HEK293 (cell line): ENCODE results near the gene ZC3H10.

ENCODE experiments used
- KLF16 ChIP-seq: fragments of 450-650 bp; formaldehyde crosslinking; IDR thresholded peaks from 2 replicates; pipeline ENCODE4 v1.5.1; 2017; ENCODE audit warnings: missing biosample characterization, missing genetic modification characterization
- KLF7 ChIP-seq: fragments of 450-650 bp; formaldehyde crosslinking; IDR thresholded peaks from 2 replicates; pipeline ENCODE4 v1.5.1; 2016; ENCODE audit warnings: missing biosample characterization, missing genetic modification characterization, borderline replicate concordance
- MEIS1 ChIP-seq: sonication (generic); formaldehyde crosslinking; IDR thresholded peaks from 2 replicates; pipeline ENCODE4 v1.8.1; 2022; ENCODE audit warnings: missing genetic modification reagents, mild to moderate bottlenecking, borderline replicate concordance
- MYNN ChIP-seq: fragments of 450-650 bp; formaldehyde crosslinking; IDR thresholded peaks from 2 replicates; pipeline ENCODE4 v1.5.1; 2016; ENCODE audit warnings: missing biosample characterization, missing genetic modification characterization, borderline replicate concordance
- SCRT1 ChIP-seq: fragments of 450-650 bp; formaldehyde crosslinking; IDR thresholded peaks from 2 replicates; pipeline ENCODE4 v1.5.1; 2016; ENCODE audit warnings: missing biosample characterization, missing genetic modification characterization, borderline replicate concordance
- SP7 ChIP-seq: fragments of 450-650 bp; formaldehyde crosslinking; IDR thresholded peaks from 2 replicates; pipeline ENCODE4 v1.5.1; 2016; ENCODE audit warnings: missing biosample characterization, missing genetic modification characterization
- ZBTB20 ChIP-seq: fragments of 450-650 bp; formaldehyde crosslinking; IDR thresholded peaks from 2 replicates; pipeline ENCODE4 v1.5.1; 2016; ENCODE audit warnings: missing biosample characterization, missing genetic modification characterization
- ZBTB8A ChIP-seq: fragments of 450-650 bp; formaldehyde crosslinking; IDR thresholded peaks from 2 replicates; pipeline ENCODE4 v1.5.1; 2016; ENCODE audit warnings: missing biosample characterization, missing genetic modification characterization
- ZFP3 ChIP-seq: fragments of 450-650 bp; formaldehyde crosslinking; IDR thresholded peaks from 2 replicates; pipeline ENCODE4 v1.5.1; 2016; ENCODE audit warnings: low read depth, missing biosample characterization, missing genetic modification characterization
- ZFP41 ChIP-seq: fragments of 450-650 bp; formaldehyde crosslinking; IDR thresholded peaks from 2 replicates; pipeline ENCODE4 v1.5.1; 2016; ENCODE audit warnings: missing biosample characterization, missing genetic modification characterization, borderline replicate concordance
- ZNF157 ChIP-seq: fragments of 450-650 bp; formaldehyde crosslinking; IDR thresholded peaks from 2 replicates; pipeline ENCODE4 v1.5.1; 2016; ENCODE audit warnings: missing biosample characterization, missing genetic modification characterization
- ZNF354C ChIP-seq: fragments of 450-650 bp; formaldehyde crosslinking; IDR thresholded peaks from 2 replicates; pipeline ENCODE4 v1.5.1; 2016; ENCODE audit warnings: missing biosample characterization, missing genetic modification characterization, low read depth, borderline replicate concordance
- ZNF366 ChIP-seq: fragments of 450-650 bp; formaldehyde crosslinking; conservative IDR thresholded peaks from 2 replicates; pipeline ENCODE4 v1.5.1; 2016; ENCODE audit warnings: missing biosample characterization, missing genetic modification characterization
- ZNF37A ChIP-seq: fragments of 450-650 bp; IDR thresholded peaks from 2 replicates; pipeline ENCODE4 v1.5.1; 2018; ENCODE audit warnings: missing biosample characterization, missing genetic modification characterization
- ZNF391 ChIP-seq: fragments of 450-650 bp; formaldehyde crosslinking; IDR thresholded peaks from 2 replicates; pipeline ENCODE4 v1.5.1; 2016; ENCODE audit warnings: low read depth, missing biosample characterization, missing genetic modification characterization, borderline replicate concordance
- ZNF394 ChIP-seq: fragments of 450-650 bp; formaldehyde crosslinking; IDR thresholded peaks from 2 replicates; pipeline ENCODE4 v1.5.1; 2016; ENCODE audit warnings: missing biosample characterization, missing genetic modification characterization, mild to moderate bottlenecking, moderate library complexity, borderline replicate concordance
- ZNF416 ChIP-seq: fragments of 450-650 bp; formaldehyde crosslinking; IDR thresholded peaks from 2 replicates; pipeline ENCODE4 v1.5.1; 2016; ENCODE audit warnings: missing biosample characterization, missing genetic modification characterization
- ZNF558 ChIP-seq: fragments of 450-650 bp; formaldehyde crosslinking; IDR thresholded peaks from 2 replicates; pipeline ENCODE4 v1.5.1; 2016; ENCODE audit warnings: missing biosample characterization, missing genetic modification characterization
- ZNF747 ChIP-seq: fragments of 450-650 bp; formaldehyde crosslinking; IDR thresholded peaks from 2 replicates; pipeline ENCODE4 v1.5.1; 2016; ENCODE audit warnings: missing biosample characterization, missing genetic modification characterization
- TF ChIP-seq, protein P1 (sequence below): fragments of 450-650 bp; formaldehyde crosslinking; IDR thresholded peaks from 2 replicates; pipeline ENCODE4 v1.5.1; 2017; ENCODE audit warnings: missing biosample characterization, missing genetic modification characterization
- TF ChIP-seq, protein P2 (sequence below): fragments of 450-650 bp; formaldehyde crosslinking; conservative IDR thresholded peaks from 2 replicates; pipeline ENCODE4 v1.5.1; 2016; ENCODE audit warnings: low read depth, missing biosample characterization, missing genetic modification characterization
- TF ChIP-seq, protein P3 (sequence below): fragments of 450-650 bp; formaldehyde crosslinking; IDR thresholded peaks from 2 replicates; pipeline ENCODE4 v1.5.0; 2017; ENCODE audit warnings: missing biosample characterization, missing genetic modification characterization, borderline replicate concordance
- TF ChIP-seq, protein P4 (sequence below): fragments of 450-650 bp; formaldehyde crosslinking; IDR thresholded peaks from 2 replicates; pipeline ENCODE4 v1.5.1; 2016; ENCODE audit warnings: missing biosample characterization, missing genetic modification characterization
- TF ChIP-seq, protein P5 (sequence below): fragments of 450-650 bp; formaldehyde crosslinking; IDR thresholded peaks from 2 replicates; pipeline ENCODE4 v1.5.1; 2017; ENCODE audit warnings: missing biosample characterization, missing genetic modification characterization
- TF ChIP-seq, protein P6 (sequence below): fragments of 450-650 bp; formaldehyde crosslinking; IDR thresholded peaks from 2 replicates; pipeline ENCODE4 v1.5.1; 2016; ENCODE audit warnings: missing biosample characterization, missing genetic modification characterization

Gene ZC3H10

DNA sequence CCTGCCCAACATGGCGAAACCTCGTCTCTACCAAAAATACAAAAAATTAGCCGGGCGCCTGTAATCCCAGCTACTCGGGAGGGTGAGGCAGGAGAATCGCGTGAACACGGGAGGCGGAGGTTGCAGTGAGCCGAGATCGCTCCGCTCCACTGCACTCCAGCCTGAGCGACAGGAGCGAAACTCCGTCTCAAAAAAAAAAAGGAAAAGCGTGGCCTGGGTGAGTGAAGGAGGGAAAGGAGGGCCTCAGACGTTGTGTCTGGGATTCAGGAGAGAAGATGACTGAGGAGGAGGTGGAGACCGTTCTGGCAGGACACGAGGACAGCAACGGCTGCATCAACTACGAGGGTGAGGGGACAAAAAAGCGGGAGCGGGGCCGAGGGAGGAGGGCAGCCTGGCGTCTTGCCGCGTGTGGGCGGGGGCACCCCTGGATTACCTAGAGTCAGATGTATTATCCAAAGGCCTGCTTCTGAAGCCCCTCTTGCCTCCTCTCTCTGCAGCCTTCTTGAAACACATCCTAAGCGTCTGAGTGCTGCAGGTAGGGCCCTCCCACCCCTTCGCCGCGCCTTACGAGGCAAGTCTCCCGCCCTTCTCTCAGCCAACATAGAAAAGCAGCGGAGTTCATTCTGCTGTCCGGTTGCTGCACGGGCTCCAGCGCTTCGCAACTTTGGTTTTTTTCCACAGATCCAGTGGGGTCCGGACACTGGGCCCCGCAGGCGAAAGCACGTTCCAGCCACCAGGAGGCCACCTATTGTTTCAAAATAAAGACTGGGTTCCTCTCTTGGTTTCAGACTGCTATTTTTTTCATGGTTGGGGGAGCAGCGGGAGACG is 39.3 kb downstream of the ZC3H10 start (continued):
- no peak for TF ChIP-seq ZFP41 (tag by site-specific recombination)
- TF ChIP-seq ZBTB20 (tag by site-specific recombination): peak; percentile 63
- TF ChIP-seq, protein P1, sequence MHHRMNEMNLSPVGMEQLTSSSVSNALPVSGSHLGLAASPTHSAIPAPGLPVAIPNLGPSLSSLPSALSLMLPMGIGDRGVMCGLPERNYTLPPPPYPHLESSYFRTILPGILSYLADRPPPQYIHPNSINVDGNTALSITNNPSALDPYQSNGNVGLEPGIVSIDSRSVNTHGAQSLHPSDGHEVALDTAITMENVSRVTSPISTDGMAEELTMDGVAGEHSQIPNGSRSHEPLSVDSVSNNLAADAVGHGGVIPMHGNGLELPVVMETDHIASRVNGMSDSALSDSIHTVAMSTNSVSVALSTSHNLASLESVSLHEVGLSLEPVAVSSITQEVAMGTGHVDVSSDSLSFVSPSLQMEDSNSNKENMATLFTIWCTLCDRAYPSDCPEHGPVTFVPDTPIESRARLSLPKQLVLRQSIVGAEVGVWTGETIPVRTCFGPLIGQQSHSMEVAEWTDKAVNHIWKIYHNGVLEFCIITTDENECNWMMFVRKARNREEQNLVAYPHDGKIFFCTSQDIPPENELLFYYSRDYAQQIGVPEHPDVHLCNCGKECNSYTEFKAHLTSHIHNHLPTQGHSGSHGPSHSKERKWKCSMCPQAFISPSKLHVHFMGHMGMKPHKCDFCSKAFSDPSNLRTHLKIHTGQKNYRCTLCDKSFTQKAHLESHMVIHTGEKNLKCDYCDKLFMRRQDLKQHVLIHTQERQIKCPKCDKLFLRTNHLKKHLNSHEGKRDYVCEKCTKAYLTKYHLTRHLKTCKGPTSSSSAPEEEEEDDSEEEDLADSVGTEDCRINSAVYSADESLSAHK: no peak; the same call in 1 of the 2 replicates
- no peak for TF ChIP-seq ZNF558 (tag by site-specific recombination)
- TF ChIP-seq, protein P2, sequence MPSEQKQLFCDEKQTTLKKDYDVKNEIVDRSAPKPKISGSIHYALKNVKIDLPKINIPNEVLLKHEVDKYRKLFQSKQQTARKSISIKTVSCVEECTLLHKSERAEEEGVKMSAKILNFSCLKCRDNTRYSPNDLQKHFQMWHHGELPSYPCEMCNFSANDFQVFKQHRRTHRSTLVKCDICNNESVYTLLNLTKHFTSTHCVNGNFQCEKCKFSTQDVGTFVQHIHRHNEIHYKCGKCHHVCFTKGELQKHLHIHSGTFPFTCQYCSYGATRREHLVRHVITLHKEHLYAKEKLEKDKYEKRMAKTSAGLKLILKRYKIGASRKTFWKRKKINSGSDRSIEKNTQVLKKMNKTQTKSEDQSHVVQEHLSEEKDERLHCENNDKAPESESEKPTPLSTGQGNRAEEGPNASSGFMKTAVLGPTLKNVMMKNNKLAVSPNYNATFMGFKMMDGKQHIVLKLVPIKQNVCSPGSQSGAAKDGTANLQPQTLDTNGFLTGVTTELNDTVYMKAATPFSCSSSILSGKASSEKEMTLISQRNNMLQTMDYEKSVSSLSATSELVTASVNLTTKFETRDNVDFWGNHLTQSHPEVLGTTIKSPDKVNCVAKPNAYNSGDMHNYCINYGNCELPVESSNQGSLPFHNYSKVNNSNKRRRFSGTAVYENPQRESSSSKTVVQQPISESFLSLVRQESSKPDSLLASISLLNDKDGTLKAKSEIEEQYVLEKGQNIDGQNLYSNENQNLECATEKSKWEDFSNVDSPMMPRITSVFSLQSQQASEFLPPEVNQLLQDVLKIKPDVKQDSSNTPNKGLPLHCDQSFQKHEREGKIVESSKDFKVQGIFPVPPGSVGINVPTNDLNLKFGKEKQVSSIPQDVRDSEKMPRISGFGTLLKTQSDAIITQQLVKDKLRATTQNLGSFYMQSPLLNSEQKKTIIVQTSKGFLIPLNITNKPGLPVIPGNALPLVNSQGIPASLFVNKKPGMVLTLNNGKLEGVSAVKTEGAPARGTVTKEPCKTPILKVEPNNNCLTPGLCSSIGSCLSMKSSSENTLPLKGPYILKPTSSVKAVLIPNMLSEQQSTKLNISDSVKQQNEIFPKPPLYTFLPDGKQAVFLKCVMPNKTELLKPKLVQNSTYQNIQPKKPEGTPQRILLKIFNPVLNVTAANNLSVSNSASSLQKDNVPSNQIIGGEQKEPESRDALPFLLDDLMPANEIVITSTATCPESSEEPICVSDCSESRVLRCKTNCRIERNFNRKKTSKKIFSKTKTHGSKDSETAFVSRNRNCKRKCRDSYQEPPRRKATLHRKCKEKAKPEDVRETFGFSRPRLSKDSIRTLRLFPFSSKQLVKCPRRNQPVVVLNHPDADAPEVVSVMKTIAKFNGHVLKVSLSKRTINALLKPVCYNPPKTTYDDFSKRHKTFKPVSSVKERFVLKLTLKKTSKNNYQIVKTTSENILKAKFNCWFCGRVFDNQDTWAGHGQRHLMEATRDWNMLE (tag by site-specific recombination): no peak
- TF ChIP-seq ZNF366 (tag by site-specific recombination): peak; percentile 70
- TF ChIP-seq ZNF354C (tag by site-specific recombination): no peak
- no peak for TF ChIP-seq ZNF157
- no peak for TF ChIP-seq ZNF747 (tag by site-specific recombination)
- TF ChIP-seq ZNF394 (tag by site-specific recombination): peak; percentile 10; the same call in 1 of the 2 replicates
- TF ChIP-seq, protein P3, sequence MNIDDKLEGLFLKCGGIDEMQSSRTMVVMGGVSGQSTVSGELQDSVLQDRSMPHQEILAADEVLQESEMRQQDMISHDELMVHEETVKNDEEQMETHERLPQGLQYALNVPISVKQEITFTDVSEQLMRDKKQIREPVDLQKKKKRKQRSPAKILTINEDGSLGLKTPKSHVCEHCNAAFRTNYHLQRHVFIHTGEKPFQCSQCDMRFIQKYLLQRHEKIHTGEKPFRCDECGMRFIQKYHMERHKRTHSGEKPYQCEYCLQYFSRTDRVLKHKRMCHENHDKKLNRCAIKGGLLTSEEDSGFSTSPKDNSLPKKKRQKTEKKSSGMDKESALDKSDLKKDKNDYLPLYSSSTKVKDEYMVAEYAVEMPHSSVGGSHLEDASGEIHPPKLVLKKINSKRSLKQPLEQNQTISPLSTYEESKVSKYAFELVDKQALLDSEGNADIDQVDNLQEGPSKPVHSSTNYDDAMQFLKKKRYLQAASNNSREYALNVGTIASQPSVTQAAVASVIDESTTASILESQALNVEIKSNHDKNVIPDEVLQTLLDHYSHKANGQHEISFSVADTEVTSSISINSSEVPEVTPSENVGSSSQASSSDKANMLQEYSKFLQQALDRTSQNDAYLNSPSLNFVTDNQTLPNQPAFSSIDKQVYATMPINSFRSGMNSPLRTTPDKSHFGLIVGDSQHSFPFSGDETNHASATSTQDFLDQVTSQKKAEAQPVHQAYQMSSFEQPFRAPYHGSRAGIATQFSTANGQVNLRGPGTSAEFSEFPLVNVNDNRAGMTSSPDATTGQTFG (tag by site-specific recombination): no peak
- TF ChIP-seq, protein P4, sequence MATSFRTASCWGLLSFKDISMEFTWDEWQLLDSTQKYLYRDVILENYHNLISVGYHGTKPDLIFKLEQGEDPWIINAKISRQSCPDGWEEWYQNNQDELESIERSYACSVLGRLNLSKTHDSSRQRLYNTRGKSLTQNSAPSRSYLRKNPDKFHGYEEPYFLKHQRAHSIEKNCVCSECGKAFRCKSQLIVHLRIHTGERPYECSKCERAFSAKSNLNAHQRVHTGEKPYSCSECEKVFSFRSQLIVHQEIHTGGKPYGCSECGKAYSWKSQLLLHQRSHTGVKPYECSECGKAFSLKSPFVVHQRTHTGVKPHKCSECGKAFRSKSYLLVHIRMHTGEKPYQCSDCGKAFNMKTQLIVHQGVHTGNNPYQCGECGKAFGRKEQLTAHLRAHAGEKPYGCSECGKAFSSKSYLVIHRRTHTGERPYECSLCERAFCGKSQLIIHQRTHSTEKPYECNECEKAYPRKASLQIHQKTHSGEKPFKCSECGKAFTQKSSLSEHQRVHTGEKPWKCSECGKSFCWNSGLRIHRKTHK (tag by site-specific recombination): no peak
- TF ChIP-seq KLF16: peak; percentile 45; the same call in 1 of the 2 replicates
- no peak for TF ChIP-seq ZNF391
- TF ChIP-seq KLF7 (tag by site-specific recombination): no peak
- TF ChIP-seq SCRT1 (tag by site-specific recombination): peak; percentile 65
- TF ChIP-seq, protein P5, sequence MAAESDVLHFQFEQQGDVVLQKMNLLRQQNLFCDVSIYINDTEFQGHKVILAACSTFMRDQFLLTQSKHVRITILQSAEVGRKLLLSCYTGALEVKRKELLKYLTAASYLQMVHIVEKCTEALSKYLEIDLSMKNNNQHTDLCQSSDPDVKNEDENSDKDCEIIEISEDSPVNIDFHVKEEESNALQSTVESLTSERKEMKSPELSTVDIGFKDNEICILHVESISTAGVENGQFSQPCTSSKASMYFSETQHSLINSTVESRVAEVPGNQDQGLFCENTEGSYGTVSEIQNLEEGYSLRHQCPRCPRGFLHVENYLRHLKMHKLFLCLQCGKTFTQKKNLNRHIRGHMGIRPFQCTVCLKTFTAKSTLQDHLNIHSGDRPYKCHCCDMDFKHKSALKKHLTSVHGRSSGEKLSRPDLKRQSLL (tag by site-specific recombination): peak; percentile 28; the same call in 1 of the 2 replicates
- no peak for TF ChIP-seq ZNF37A (tag by site-specific recombination)
- TF ChIP-seq MEIS1: no peak
- TF ChIP-seq ZNF416 (tag by site-specific recombination): no peak
- peak; percentile 17; the same call in 1 of the 2 replicates for TF ChIP-seq SP7 (tag by site-specific recombination)
- TF ChIP-seq ZFP3 (tag by site-specific recombination): no peak
- TF ChIP-seq, protein P6, sequence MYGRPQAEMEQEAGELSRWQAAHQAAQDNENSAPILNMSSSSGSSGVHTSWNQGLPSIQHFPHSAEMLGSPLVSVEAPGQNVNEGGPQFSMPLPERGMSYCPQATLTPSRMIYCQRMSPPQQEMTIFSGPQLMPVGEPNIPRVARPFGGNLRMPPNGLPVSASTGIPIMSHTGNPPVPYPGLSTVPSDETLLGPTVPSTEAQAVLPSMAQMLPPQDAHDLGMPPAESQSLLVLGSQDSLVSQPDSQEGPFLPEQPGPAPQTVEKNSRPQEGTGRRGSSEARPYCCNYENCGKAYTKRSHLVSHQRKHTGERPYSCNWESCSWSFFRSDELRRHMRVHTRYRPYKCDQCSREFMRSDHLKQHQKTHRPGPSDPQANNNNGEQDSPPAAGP: no peak
- peak; percentile 60; the same call in 1 of the 2 replicates for TF ChIP-seq MYNN (tag by site-specific recombination)
- TF ChIP-seq ZBTB8A (tag by site-specific recombination): no peak
